H4 (cell line): ENCODE results near the gene MRPL4. TPM values are rescaled to one million over a fixed set of nuclear protein-coding genes. Genes with fewer than 3 reads are reported as not detected.
"Not testable (repeated sequence)": the region's sequence is repeated elsewhere in the genome, so short reads cannot be mapped to it uniquely, and the experiment has no call there.

Experiments
- DNase-seq: peaks from one replicate; pipeline ENCODE4 v3.0.0-alpha.2; 2015; ENCODE audit warnings: low spot score
- total RNA-seq: library from RNA; depleted of rRNA; stranded (reverse); fragments of >200 nt; shearing (Covaris generic); gene quantifications from 2 replicates; pipeline ENCODE4 v1.2.3, GENCODE V29; 2014

MRPL4 gene
- total RNA-seq, 1 experiment from 2014 or later: 54.6 TPM

DNA sequence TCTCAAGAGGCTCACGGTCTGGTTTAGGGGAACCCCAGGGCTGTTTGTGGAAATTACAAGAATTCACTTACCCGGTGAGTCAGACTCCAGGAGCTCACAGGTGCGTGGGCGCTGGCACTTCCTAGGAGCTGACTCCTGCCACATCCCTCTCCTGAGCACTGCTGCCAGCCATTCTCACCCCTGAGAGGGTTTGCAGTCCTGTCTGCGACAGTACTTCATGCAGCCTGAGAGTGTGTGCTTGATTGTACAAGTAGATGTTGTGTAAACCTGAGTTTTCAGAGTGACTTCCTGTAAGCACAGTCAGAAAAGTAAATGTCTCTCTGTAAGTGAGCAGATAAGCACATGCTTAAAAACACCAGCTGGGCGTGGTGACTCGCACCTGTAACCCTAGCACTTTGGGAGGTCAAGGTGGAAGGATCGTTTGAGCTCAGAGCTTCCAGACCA lies 8.1 kb downstream of the MRPL4 start:
- no peak for DNase-seq

DNA sequence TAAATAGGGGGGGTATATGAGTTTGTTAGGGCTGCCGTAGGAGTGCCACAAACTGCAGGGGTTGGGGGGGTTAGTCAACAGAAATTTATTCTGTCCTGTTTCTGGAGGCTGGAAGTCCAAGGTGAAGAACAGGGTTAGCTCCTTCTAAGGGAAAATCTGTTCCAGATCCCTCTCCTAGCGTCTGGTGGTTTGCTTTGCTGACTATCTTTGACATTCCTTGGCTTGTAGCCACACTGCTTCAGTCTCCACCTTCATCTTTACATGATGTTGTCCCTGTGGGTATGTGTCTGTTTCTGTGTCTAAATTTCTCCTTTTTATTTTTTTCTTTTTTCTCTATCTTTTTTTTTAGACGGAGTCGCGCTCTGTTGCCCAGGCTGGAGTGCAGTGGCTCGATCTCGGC lies 10.8 kb downstream of the MRPL4 start:
- peak; percentile 4 for DNase-seq

DNA sequence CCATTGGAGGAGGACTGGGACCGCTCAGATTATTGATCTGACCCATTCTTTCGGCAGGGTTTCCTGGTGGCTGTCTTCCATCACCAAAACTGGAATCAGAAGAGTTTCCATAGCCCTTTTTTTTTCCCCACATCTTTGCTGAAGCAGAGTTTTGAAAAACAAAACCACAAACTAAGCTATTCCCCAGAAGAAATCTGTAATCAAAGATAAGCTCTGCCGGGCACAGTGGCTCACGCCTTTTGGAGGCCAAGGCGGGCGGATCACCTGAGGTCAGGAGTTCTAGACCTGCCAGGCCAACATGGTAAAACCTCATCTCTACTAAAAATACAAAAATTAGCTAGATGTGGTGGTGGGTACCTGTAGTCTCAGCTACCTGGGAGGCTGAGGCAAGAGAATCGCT lies 14.7 kb downstream of the MRPL4 start:
- no peak for DNase-seq

DNA sequence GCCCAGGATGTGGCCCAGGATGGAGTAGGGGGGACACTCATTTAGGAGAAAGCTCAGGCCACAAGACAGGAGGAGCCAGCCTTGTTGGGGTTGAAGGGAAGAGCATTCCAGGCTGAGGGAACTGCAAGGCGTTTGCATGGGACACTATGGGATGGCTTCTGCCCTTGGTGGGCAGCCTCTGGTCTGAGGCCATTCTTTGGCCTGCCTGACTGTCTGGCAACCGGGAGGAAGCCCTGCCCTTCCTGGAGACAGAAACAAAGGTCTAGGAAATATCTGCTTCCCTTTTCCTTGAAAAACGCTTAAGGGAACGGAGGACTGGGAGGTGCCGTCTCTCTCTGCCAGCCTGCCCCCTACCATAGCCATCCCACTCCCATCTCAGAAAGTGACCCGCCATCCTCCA lies 16.1 kb downstream of the MRPL4 start:
- no peak for DNase-seq

DNA sequence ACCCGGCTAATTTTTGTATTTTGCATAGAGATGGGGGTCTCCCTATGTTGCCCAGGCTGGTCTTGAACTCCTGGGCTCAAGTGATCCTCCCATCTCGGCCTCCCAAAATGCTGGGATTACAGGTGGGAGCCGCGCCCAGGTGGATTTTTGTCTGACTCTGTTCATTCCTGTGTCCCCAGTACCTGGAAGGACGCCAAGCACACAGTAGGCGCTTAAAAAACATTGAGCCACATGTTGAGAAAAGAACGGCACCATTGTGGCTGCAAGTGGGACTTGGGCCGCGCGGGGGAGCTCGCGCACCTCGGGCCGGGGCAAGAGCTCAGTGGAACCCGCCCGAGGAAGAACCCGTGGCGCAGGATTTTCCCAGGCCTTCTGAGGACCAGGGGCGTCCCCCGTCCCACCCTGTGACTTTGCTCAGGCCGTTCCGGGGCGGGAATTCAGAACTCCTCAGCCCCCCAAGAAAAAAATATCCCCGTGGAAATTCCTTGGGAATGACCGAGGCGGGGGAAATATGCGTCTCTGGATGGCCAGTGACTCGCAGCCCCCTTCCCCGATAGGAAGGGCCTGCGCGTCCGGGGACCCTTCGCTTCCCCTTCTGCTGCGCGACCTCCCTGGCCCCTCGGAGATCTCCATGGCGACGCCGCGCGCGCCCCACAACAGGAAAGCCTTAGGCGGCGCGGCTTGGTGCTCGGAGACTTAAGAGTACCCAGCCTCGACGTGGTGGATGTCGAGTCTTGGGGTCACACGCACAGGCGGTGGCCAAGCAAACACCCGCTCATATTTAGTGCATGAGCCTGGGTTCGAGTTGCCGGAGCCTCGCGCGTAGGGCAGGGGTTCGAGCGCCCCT lies 17.5 kb downstream of the MRPL4 start:
- peak; percentile 49 for DNase-seq

DNA sequence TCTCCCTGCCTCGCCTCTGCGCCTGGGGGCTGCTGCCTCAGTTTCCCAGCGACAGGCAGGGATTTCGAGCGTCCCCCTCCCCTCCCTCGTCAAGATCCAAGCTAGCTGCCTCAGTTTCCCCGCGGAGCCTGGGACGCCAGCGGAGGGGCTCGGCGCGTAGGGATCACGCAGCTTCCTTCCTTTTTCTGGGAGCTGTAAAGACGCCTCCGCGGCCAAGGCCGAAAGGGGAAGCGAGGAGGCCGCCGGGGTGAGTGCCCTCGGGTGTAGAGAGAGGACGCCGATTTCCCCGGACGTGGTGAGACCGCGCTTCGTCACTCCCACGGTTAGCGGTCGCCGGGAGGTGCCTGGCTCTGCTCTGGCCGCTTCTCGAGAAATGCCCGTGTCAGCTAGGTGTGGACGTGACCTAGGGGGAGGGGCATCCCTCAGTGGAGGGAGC lies 18.2 kb downstream of the MRPL4 start:
- no peak for DNase-seq

DNA sequence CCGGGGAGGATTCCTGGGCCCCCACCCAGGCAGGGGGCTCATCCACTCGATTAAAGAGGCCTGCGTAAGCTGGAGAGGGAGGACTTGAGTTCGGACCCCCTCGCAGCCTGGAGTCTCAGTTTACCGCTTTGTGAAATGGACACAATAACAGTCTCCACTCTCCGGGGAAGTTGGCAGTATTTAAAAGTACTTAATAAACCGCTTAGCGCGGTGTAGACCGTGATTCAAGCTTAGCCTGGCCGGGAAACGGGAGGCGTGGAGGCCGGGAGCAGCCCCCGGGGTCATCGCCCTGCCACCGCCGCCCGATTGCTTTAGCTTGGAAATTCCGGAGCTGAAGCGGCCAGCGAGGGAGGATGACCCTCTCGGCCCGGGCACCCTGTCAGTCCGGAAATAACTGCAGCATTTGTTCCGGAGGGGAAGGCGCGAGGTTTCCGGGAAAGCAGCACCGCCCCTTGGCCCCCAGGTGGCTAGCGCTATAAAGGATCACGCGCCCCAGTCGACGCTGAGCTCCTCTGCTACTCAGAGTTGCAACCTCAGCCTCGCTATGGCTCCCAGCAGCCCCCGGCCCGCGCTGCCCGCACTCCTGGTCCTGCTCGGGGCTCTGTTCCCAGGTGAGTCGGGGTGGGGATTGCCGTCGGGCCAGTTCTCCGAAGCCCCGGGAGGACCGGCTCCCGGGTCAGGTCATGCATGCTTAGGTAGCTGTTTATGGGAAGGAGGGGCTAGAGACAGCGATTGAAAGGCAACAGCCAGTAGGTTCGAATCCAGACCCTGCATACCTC lies 18.8 kb downstream of the MRPL4 start, which contains the start of gene ICAM1:
TSS of gene ICAM1 (plus strand) at position 505 of the 779 bp plus-strand sequence. CDS start at position 545, 40 bp downstream.
- DNase-seq: no peak

DNA sequence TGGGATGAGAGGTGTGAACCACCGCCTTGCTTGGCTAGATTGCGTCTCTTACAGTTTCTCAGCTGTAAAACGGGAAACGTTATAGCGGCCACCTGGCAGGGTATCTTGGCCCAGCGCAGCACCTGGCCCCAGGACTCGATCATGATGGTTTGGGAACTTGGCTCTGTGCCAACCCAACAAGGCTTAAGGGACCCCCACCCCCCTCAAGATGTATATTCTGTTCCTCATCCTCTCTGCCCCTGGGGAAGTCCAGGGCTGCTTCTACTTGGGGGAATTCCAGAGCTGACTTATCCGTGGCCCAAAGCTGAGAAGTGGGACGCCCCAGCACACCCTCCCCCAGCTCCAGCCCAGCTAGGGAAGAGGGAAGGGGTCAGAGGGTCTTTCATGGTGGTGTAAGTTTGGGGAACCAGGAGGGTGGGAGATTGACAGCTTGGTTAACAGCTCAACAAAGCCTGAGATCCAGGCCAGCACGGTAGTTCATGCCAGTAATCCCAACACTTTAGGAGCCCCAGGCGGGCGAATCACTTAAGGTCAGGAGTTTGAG lies 19.6 kb downstream of the MRPL4 start:
- DNase-seq: no peak

DNA sequence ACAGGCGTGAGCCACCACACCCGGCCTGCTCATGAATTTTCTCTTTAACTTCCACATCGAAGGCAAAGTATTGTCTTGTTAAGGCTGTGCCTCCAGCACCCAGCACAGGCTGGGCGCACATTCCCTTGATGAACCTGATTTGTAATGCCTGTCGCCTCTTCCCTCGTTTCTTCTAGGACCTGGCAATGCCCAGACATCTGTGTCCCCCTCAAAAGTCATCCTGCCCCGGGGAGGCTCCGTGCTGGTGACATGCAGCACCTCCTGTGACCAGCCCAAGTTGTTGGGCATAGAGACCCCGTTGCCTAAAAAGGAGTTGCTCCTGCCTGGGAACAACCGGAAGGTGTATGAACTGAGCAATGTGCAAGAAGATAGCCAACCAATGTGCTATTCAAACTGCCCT lies 22.6 kb downstream of the MRPL4 start:
- DNase-seq: no peak

DNA sequence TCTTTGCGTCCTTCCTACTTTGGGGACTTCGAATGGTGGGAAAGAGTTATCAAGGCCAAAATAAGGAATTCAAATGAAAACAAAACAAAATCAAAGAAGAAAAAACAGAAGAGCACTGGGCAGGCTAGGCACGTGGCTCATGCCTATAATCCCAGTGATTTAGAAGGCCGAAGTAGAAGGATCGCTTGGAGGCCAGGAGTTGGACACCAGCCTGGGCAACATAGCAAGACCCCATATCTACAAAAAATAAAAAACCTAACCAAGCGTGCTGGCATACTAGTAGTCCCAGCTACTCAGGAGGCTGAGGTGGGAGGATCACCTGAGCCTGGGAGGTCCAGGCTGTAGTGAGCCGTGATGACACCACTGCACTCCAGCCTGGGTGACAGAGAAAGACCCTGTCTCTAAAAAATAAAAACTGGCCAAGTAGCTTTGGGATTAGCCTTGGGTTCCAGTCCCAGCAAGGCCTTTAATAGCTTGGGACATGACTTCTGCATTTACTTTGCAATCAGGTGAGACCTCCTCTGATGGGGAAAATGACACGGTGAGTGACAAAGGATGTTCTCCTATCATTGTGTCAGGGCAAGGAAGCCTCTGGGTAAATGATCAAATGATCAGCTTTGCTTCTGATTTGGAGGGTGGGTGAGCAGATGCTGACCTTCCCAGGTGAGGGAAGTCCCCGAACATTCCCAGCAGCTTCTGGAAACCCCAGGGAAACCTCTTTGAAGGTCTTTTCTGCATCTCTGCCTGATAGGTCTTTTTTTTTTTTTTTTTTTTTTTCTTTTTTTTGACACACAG lies 26.0 kb downstream of the MRPL4 start:
- DNase-seq: no peak

DNA sequence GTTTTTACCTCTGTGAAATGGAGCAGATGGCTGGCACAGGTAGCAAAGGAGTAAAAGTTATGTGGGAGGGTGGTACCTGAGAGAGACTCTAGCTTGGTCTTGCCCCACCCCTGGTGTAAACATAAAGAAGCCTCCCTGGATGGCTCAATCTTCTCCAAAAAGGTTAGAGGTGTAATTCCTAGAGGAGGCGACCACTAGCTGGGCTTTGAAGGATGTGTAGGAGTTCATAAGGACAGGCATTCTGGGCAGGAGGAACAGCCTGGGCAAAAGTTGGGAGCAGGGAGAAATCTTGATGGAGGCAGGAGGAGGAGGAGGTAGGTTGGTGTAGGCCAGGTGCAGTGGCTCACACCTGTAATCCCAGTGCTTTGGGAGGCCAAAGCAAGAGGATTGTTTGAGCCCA lies 26.9 kb downstream of the MRPL4 start:
- DNase-seq: no peak

DNA sequence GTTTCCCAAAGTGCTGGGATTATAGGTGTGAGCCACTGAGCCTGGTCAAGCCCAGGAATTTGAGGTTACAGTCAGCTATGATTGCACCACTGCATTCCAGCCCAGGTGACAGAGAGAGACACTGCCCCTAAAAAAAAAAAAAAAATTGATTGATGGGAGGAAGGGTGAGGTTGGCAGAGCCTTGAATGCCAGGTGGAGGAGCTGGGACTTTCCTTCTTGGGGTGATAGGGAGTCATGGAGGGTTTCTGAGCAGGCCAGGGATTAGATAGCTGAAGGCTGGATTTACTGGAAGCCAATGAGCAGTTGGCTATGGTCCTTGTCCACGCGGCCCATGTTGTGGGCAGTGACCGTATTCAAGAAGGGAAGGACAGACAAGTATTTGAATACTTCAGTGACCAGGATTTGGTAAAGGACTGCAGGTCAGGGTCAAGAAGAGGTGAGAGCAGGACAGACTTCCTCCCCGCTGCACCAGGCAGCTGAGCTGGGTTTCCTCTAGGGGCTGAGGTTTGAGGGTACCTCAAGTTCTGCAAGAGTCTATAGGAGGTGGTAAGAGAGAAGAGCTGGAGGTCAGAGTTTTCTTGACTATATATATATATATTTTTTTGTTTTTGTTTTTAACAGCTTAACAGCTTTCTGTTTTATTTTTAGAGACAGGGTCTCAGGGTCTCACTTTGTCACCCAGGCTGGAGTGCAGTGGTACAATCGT lies 27.9 kb downstream of the MRPL4 start:
- no peak for DNase-seq

DNA sequence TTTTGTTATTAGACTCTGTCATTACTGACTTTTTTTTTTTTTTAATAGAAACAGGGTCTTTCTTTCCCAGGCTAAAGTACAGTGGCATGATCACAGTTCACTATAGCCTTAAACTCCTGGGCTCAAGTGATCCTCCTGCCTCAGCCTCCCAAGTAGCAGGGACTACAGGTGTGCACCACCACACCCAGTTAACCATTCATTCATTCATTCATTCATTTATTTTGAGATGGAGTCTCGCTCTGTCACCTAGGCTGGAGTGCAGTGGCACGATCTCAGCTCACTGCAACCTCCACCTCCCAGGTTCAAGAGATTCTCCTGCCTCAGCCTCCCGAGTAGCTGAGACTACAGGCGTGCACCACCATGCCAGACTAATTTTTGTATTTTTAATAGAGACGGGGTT lies 30.0 kb downstream of the MRPL4 start:
- DNase-seq: not testable (repeated sequence)

DNA sequence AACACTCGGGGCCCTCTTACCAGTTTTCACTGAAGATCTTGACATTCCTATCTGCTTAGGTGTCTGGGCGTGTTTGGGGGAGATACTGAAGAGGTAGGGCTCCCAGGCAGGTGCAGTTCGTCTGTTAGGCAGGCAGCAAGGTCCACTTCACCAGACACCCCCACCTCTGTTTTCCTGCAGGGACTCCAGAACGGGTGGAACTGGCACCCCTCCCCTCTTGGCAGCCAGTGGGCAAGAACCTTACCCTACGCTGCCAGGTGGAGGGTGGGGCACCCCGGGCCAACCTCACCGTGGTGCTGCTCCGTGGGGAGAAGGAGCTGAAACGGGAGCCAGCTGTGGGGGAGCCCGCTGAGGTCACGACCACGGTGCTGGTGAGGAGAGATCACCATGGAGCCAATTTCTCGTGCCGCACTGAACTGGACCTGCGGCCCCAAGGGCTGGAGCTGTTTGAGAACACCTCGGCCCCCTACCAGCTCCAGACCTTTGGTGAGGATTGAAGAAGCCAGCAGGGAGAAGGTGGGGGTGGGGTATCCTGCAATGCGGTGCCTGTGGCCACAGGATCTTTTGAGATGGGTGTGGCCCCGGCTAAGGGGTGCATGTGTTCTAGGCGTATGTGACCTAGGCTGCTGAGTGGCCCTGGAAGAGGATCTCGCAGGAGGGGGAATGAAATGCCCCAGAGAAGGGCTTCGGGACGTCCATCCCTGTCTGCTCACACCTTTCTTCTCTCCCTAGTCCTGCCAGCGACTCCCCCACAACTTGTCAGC lies 31.5 kb downstream of the MRPL4 start:
- no peak for DNase-seq

DNA sequence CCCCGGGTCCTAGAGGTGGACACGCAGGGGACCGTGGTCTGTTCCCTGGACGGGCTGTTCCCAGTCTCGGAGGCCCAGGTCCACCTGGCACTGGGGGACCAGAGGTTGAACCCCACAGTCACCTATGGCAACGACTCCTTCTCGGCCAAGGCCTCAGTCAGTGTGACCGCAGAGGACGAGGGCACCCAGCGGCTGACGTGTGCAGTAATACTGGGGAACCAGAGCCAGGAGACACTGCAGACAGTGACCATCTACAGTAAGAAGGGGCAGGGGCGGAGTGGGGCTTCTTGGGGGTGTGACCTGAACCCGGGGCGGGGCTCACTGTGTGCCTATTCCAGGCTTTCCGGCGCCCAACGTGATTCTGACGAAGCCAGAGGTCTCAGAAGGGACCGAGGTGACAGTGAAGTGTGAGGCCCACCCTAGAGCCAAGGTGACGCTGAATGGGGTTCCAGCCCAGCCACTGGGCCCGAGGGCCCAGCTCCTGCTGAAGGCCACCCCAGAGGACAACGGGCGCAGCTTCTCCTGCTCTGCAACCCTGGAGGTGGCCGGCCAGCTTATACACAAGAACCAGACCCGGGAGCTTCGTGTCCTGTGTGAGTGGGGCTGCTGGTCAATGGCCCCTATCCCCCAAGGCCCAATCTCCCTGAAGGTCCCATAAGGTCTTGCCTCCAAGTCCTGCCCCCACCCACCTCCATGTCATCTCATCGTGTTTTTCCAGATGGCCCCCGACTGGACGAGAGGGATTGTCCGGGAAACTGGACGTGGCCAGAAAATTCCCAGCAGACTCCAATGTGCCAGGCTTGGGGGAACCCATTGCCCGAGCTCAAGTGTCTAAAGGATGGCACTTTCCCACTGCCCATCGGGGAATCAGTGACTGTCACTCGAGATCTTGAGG lies 32.3 kb downstream of the MRPL4 start:
- DNase-seq: no peak

DNA sequence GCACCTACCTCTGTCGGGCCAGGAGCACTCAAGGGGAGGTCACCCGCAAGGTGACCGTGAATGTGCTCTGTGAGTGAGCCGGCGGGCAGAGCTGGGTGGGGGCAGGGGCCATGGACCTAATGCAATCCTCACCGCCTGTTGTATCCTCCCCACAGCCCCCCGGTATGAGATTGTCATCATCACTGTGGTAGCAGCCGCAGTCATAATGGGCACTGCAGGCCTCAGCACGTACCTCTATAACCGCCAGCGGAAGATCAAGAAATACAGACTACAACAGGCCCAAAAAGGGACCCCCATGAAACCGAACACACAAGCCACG lies 32.9 kb downstream of the MRPL4 start:
- no peak for DNase-seq

DNA sequence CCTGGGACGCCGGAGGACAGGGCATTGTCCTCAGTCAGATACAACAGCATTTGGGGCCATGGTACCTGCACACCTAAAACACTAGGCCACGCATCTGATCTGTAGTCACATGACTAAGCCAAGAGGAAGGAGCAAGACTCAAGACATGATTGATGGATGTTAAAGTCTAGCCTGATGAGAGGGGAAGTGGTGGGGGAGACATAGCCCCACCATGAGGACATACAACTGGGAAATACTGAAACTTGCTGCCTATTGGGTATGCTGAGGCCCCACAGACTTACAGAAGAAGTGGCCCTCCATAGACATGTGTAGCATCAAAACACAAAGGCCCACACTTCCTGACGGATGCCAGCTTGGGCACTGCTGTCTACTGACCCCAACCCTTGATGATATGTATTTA lies 33.4 kb downstream of the MRPL4 start:
- no peak for DNase-seq

DNA sequence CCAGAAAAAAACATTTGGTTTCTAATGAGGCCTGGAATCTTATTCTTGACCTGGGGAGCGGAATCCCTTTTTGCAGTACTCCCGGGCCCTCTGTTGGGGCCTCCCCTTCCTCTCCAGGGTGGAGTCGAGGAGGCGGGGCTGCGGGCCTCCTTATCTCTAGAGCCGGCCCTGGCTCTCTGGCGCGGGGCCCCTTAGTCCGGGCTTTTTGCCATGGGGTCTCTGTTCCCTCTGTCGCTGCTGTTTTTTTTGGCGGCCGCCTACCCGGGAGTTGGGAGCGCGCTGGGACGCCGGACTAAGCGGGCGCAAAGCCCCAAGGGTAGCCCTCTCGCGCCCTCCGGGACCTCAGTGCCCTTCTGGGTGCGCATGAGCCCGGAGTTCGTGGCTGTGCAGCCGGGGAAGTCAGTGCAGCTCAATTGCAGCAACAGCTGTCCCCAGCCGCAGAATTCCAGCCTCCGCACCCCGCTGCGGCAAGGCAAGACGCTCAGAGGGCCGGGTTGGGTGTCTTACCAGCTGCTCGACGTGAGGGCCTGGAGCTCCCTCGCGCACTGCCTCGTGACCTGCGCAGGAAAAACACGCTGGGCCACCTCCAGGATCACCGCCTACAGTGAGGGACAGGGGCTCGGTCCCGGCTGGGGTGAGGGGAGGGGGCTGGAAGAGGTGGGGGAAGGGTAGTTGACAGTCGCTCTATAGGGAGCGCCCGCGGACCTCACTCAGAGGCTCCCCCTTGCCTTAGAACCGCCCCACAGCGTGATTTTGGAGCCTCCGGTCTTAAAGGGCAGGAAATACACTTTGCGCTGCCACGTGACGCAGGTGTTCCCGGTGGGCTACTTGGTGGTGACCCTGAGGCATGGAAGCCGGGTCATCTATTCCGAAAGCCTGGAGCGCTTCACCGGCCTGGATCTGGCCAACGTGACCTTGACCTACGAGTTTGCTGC lies 35.1 kb downstream of the MRPL4 start, which contains the start of gene ICAM4:
TSS of gene ICAM4 (plus strand) at position 153 of the 935 bp plus-strand sequence. CDS start at position 211, 58 bp downstream.
- no peak for DNase-seq
